ENCODE data around the gene FAM222A.

- TF ChIP-seq POLR2AphosphoS5 (IDR thresholded peaks at IDR 0.05; ENCODE audit: borderline replicate concordance, low read depth, low read length) (no peak), EZH2 (IDR thresholded peaks at IDR 0.05) (no peak)
Observed at GRCh38 chr12:109703684-109704083, 9.9 kb upstream of the FAM222A start.
